ENCODE results near the gene ABCB9.

ABCB9 gene

DNA sequence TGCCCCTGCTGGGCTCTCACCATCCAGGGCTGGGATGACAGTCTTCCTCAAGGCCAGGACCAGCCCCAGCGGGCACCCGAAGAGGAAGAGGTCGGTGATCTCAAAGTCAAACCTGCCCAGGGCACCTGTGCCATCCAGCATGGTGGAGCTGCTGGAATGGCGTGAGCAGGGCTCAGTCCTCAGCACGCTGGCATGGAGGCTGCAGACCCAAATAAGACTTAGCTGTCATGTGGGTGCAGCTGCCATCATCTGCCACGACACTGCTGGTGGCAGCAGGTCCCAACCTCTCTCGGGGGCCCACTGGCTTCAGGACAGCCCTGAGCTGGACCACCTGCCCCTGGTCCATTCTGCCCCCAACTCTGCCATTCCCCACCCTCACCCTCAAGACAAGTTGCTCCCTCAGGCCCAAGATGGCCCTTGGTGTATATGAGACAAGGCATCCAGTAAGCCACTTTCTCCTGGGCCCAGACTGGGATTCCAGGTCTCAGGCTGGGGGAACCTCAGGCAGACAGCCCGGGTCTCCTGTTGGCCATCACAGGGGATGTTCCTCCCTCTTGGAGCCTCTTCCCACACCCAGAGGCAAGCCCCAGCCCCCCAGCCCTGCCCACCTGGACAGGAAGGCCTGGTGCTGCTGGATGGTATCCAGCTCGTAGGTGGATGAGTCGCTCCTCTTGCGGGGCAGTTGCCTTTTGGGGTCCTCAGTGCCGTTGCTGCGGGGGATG is 28.7 kb upstream of the ABCB9 start:
- H3K4me3 ChIP-seq (ENCODE audit: low read depth, low read length), result no peak overlapping the region
- DNase-seq (ENCODE audit: low read depth), result no peak
- TF ChIP-seq, protein P1, sequence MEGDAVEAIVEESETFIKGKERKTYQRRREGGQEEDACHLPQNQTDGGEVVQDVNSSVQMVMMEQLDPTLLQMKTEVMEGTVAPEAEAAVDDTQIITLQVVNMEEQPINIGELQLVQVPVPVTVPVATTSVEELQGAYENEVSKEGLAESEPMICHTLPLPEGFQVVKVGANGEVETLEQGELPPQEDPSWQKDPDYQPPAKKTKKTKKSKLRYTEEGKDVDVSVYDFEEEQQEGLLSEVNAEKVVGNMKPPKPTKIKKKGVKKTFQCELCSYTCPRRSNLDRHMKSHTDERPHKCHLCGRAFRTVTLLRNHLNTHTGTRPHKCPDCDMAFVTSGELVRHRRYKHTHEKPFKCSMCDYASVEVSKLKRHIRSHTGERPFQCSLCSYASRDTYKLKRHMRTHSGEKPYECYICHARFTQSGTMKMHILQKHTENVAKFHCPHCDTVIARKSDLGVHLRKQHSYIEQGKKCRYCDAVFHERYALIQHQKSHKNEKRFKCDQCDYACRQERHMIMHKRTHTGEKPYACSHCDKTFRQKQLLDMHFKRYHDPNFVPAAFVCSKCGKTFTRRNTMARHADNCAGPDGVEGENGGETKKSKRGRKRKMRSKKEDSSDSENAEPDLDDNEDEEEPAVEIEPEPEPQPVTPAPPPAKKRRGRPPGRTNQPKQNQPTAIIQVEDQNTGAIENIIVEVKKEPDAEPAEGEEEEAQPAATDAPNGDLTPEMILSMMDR (IDR thresholded peaks at IDR 0.05; ENCODE audit: control insufficient read depth, extremely low read depth, insufficient read depth), result no peak

DNA sequence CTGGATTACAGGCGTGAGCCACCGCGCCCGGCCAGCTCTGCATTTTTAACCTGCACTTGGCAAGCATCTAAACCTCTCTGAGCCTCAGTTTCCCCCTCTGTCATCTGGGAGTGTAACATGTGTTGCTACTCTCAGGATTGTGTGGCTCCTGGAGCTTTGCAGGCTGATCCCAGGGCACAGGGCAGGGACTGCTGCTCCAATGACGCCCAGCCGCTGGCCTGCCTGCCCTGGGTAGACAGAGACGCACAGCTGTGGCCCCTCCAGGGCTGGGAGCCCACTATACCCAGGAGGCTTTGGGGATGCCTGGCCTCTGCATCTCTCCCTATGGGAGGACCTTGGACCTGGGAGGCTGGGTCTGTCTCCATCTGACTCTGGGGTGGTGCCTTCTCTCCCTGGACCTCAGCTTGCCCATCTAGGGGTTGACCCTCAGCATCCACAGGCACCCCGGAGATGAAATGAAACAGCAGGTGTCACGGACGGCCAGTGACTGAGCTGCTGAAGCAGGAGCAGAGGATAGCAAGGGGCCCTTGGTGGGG is 27.9 kb upstream of the ABCB9 start:
- TF ChIP-seq, protein P1 (IDR thresholded peaks at IDR 0.05; ENCODE audit: control insufficient read depth, extremely low read depth, insufficient read depth), result no peak
- H3K4me3 ChIP-seq (ENCODE audit: low read depth, low read length), result no peak overlapping the region
- DNase-seq (ENCODE audit: low read depth), result no peak

DNA sequence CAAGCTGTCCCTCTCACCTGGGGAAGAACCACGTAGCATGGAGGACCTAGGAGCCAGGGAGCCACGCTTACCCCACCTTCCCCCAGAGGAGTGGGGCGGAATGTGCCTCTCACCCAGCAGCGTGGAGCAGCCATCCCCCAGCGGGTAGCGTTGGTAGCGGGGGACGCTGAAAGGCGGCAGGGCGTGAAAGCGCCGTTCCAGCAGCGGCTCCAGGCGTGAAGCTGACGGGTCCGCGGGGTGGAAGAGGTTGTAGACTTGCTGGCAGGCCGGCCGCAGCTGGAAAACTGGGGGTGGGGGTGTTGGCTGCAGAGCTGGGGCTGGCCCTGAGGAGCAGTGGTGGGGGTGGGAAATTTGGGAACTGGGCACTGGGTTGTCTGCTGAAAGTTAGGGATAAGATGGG is 26.1 kb upstream of the ABCB9 start:
- TF ChIP-seq, protein P1 (IDR thresholded peaks at IDR 0.05; ENCODE audit: control insufficient read depth, extremely low read depth, insufficient read depth), result no peak

GRCh38 chr12:122991623-122992275 is 25.5 kb upstream of the ABCB9 start:
- TF ChIP-seq, protein P1 (IDR thresholded peaks at IDR 0.05; ENCODE audit: control insufficient read depth, extremely low read depth, insufficient read depth), result no peak
- DNase-seq (ENCODE audit: low read depth), result no peak
- H3K4me3 ChIP-seq (ENCODE audit: low read depth, low read length), result no peak overlapping the region

More for the DNA sequence above, 26.1 kb upstream of the ABCB9 start:
- no peak for DNase-seq (ENCODE audit: low read depth)
- H3K4me3 ChIP-seq (ENCODE audit: low read depth, low read length), result no peak overlapping the region

DNA sequence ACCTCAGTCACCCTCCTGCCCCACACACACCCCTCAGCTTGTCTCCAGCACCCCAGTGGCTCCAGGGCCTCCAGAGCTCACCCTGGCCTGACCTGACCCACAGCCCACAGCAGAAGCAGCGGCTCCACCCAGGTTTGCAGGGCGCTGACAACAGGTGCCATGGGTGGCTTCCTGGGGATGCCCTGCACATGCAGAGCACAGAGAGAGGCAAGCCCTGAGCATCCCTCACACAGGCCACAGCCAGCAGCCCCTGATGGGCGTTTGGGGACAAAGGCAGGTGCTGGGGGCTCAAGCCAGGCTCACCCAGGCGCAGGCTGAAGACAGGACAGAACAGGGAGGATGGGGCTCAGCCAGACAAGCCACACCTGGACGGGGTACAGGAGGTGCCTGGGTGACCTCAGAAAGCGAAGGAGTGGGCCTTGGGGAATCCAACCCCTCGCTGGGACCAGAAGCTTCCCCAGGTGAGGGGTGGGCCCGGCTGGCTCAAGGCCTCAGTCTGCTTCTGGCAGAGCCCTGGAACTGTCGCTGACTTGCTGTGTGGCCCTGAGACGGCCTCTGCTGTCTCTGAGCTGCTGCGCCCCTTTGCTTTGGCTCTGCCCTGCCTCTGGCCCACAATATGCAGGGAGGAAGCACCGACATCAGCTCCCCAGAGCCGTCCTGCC is 24.8 kb upstream of the ABCB9 start:
- no peak overlapping the region for H3K4me3 ChIP-seq (ENCODE audit: low read depth, low read length)
- TF ChIP-seq, protein P1 (IDR thresholded peaks at IDR 0.05; ENCODE audit: control insufficient read depth, extremely low read depth, insufficient read depth), result no peak
- DNase-seq (ENCODE audit: low read depth), result no peak

- TF ChIP-seq, protein P1 (IDR thresholded peaks at IDR 0.05; ENCODE audit: control insufficient read depth, extremely low read depth, insufficient read depth), result no peak
- H3K4me3 ChIP-seq (ENCODE audit: low read depth, low read length), result no peak overlapping the region
- DNase-seq (ENCODE audit: low read depth), result no peak
Measured at GRCh38 chr12:122990561-122990960, 24.3 kb upstream of the ABCB9 start.
